MCF 10A (cell line): ENCODE data around the gene NSD1. TPM values are rescaled to one million over a fixed set of nuclear protein-coding genes. Genes with fewer than 3 reads are reported as not detected.

Experiments used
- BruUV-seq: library from RNA; stranded (reverse); fragments of 400-500 nt; replicated peaks from 2 replicates; lab custom pipeline; 2021; lab: Mats Ljungman, UMichigan
- CTCF ChIA-PET: fragments of 300-600 bp; sonication (Branson Sonifier 250); formaldehyde crosslinking; extraction: SDS; loops from one replicate; lab custom pipeline; 2021; ENCODE audit warnings: antibody characterized with exemption, inconsistent platforms; lab: Yijun Ruan, JAX
- POLR2A ChIA-PET: fragments of 300-600, 350-650 bp; sonication (Branson Sonifier 250); formaldehyde crosslinking; extraction: SDS; loops from one replicate; lab custom pipeline; 2020; ENCODE audit warnings: antibody characterized with exemption, inconsistent platforms; lab: Yijun Ruan, JAX
- DNase-seq: peaks from one replicate; pipeline ENCODE4 v3.0.0-alpha.2; 2018; ENCODE audit not compliant: unreplicated experiment
- H3K27ac Mint-ChIP-seq: one replicate; pipeline ENCODE4 v1.8.0; 2022; ENCODE audit warnings: mild to moderate bottlenecking, low read depth, mixed read lengths; ENCODE audit not compliant: unreplicated experiment
- H3K27me3 Mint-ChIP-seq: one replicate; pipeline ENCODE4 v1.8.0; 2022; ENCODE audit warnings: mixed read lengths; ENCODE audit not compliant: insufficient read depth, unreplicated experiment
- H3K36me3 Mint-ChIP-seq: one replicate; pipeline ENCODE4 v1.8.0; 2022; ENCODE audit warnings: mild to moderate bottlenecking, moderate library complexity, mixed read lengths; ENCODE audit not compliant: insufficient read depth, unreplicated experiment
- H3K4me1 Mint-ChIP-seq: one replicate; pipeline ENCODE4 v1.8.0; 2022; ENCODE audit warnings: mixed read lengths; ENCODE audit not compliant: insufficient read depth, unreplicated experiment
- H3K4me3 Mint-ChIP-seq: one replicate; pipeline ENCODE4 v1.8.0; 2022; ENCODE audit warnings: mild to moderate bottlenecking, moderate library complexity, mixed read lengths; ENCODE audit not compliant: unreplicated experiment
- H3K9me3 Mint-ChIP-seq: one replicate; pipeline ENCODE4 v1.8.0; 2022; ENCODE audit warnings: mixed read lengths; ENCODE audit not compliant: unreplicated experiment
- intact Hi-C: fragments of 100-400 bp; cut with micrococcal nuclease; formaldehyde crosslinking; loops from 2 replicates; pipeline ENCODE4 v1.14.1; 2022
- total RNA-seq: library from RNA; stranded (reverse); gene quantifications from 2 replicates; pipeline ENCODE4 v1.2.3, GENCODE V29; 2022
- TF ChIP-seq, protein P1 (sequence below): fragments of 200-600 bp; IDR thresholded peaks from one replicate; pipeline ENCODE4 v1.8.0; 2022; ENCODE audit warnings: antibody characterized with exemption, mild to moderate bottlenecking; ENCODE audit not compliant: unreplicated experiment

The NSD1 gene
- total RNA-seq, 1 experiment from 2014 or later = 110 TPM

DNA sequence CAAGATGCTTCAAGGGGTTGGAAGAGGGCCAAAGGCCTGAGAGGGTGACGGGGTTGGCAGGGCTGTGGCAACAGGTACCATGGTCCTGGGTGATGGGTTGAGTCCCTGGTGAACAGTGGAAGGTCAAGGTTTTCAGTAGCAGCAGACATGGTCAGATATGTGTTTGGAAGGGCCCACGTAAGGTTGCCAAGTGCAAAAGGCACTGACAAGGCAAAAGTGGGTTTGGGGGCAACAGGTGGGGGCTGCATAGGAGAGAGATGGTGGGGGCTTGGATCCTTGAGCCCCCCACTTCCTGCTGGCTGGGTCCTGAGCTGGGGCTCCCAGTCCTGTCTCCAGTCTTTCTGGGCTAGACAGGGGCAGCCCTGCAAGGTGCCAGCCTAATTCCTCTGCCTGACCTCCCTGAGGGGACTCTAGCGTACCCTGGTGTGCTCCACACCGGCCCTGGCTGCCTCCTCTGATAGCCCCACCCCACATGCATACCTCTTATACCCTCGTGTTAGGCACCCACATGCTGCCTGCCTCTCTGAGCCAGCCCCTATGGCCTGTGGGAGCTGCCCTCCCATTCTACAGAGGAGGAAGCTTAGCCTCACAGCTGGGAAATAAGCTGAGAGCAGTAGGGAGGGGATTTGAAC is 20.9 kb upstream of the NSD1 start:
- no peak for DNase-seq
- TF ChIP-seq, protein P1, sequence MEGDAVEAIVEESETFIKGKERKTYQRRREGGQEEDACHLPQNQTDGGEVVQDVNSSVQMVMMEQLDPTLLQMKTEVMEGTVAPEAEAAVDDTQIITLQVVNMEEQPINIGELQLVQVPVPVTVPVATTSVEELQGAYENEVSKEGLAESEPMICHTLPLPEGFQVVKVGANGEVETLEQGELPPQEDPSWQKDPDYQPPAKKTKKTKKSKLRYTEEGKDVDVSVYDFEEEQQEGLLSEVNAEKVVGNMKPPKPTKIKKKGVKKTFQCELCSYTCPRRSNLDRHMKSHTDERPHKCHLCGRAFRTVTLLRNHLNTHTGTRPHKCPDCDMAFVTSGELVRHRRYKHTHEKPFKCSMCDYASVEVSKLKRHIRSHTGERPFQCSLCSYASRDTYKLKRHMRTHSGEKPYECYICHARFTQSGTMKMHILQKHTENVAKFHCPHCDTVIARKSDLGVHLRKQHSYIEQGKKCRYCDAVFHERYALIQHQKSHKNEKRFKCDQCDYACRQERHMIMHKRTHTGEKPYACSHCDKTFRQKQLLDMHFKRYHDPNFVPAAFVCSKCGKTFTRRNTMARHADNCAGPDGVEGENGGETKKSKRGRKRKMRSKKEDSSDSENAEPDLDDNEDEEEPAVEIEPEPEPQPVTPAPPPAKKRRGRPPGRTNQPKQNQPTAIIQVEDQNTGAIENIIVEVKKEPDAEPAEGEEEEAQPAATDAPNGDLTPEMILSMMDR = no peak
- H3K4me1 Mint-ChIP-seq = peaks cover 4% of the 10 kb centered on the region
- no peak overlapping the region for H3K4me3 Mint-ChIP-seq
- peaks cover 2% of the 10 kb centered on the region for H3K27me3 Mint-ChIP-seq
- POLR2A ChIA-PET = interaction anchor here (0.5 to 2.5 kb wide), 6 partner anchors 21 to 455 kb away, joined by 3 to 16 read pairs (median 4); partner anchors contain the start of gene NSD1
- BruUV-seq = no TSS peak
- CTCF ChIA-PET = interaction anchor here (0.5 to 8.1 kb wide), 79 partner anchors 8 to 1552 kb away, joined by 3 to 235 read pairs (median 4); partner anchors contain the start of genes FGFR4, GRK6, MXD3 and NSD1
- H3K9me3 Mint-ChIP-seq = no peaks in the 10 kb centered on the region
- H3K27ac Mint-ChIP-seq = no peak overlapping the region
- no peaks in the 10 kb centered on the region for H3K36me3 Mint-ChIP-seq
- intact Hi-C loops = loop anchor here (1.0 to 5.0 kb wide), 4 partner anchors 40 to 540 kb away; no protein-coding TSS in a partner anchor

DNA sequence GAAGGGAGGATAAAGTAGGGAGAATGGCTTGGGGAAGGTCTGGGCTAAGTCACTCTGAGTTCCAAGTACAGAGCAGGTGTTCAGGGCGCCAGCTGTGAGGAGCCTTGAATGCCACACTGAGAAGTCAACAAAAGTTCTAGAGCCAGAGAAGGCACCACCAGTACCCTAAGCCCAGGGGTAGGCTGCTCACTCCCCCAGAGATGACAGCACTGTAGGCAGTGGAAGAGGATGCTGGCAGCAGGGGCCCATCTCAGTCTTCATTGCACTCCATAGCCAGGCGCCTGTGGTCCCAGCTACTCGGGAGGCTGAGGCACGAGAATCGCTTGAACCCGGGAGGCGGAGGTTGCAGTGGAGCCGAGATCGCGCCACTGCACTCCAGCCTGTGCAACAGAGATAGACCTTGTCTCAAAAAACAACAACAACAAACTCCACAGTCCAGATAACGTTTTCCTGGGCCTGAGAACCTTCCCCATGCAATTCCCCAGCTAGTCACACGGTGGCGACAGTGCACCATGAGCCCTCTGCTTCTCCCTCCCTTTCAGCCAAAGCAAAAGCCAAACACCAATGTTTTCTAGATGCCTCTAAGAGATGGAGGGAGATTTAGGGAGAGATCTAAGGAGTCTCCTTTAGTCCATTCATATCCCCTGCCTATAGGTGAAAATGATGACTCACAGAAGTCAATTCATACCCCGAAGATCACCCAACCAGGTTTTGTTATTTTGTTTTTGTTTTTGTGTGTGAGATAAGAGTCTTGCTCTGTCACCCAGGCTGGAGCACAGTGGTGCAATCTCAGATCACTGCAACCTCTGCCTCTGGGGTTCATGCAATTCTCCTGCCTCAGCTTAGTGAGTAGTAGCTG is 19.8 kb upstream of the NSD1 start:
- no peaks in the 10 kb centered on the region for H3K27me3 Mint-ChIP-seq
- ChIA-PET CTCF (interaction anchor here (0.6 to 8.1 kb wide), 66 partner anchors 8 to 571 kb away, joined by 3 to 235 read pairs (median 4); partner anchors contain the start of genes FGFR4, GRK6, MXD3 and NSD1), POLR2A (interaction anchor here (0.9 to 2.5 kb wide), 7 partner anchors 35 to 456 kb away, joined by 3 to 16 read pairs (median 4); partner anchors contain the start of gene LMAN2)
- intact Hi-C loops = loop anchor here (1.0 to 5.0 kb wide), 8 partner anchors 120 to 541 kb away; partner anchors contain the start of genes PRELID1 and RAB24
- H3K9me3 Mint-ChIP-seq = no peaks in the 10 kb centered on the region
- no peak overlapping the region for H3K4me3 Mint-ChIP-seq
- no peaks in the 10 kb centered on the region for H3K36me3 Mint-ChIP-seq
- peaks cover 4% of the 10 kb centered on the region for H3K4me1 Mint-ChIP-seq
- BruUV-seq = no TSS peak
- TF ChIP-seq, protein P1 = peak; percentile 100
- H3K27ac Mint-ChIP-seq = no peak overlapping the region
- DNase-seq = peak; percentile 86

GRCh38 chr5:177116631-177117373 is 16.8 kb upstream of the NSD1 start:
- peaks cover 4% of the 10 kb centered on the region for H3K4me1 Mint-ChIP-seq

More at GRCh38 chr5:177116631-177117373, 16.8 kb upstream of the NSD1 start:
- H3K9me3 Mint-ChIP-seq = no peaks in the 10 kb centered on the region
- no peaks in the 10 kb centered on the region for H3K27me3 Mint-ChIP-seq
- no peak overlapping the region for H3K4me3 Mint-ChIP-seq
- CTCF ChIA-PET = interaction anchor here (1.2 kb wide), 1 partner anchor 9 kb away, joined by 3 read pairs; no protein-coding TSS in a partner anchor
- no TSS peak for BruUV-seq
- H3K27ac Mint-ChIP-seq = no peak overlapping the region
- no peaks in the 10 kb centered on the region for H3K36me3 Mint-ChIP-seq
- POLR2A ChIA-PET = no interaction called here
- DNase-seq = no peak
- TF ChIP-seq, protein P1 = no peak
- intact Hi-C loops = no loop called here
